ENCODE measurements around the gene MYH11.
"Not testable (repeated sequence)": the region's sequence is repeated elsewhere in the genome, so short reads cannot be mapped to it uniquely, and the experiment has no call there.

The MYH11 gene

GRCh38 chr16:15803618-15804017 lies 53.2 kb downstream of the MYH11 start:
- no peak for TF ChIP-seq CTCF (conservative IDR thresholded peaks at IDR 0.05)
- no peak overlapping the region for H3K27ac ChIP-seq

GRCh38 chr16:15799851-15800495 lies 56.9 kb downstream of the MYH11 start:
- TF ChIP-seq CTCF (conservative IDR thresholded peaks at IDR 0.05): no peak
- no peak overlapping the region for H3K27ac ChIP-seq

- no peak for TF ChIP-seq CTCF (conservative IDR thresholded peaks at IDR 0.05)
- H3K27ac ChIP-seq: no peak overlapping the region
Observed at GRCh38 chr16:15798671-15799070, 58.2 kb downstream of the MYH11 start.

GRCh38 chr16:15796885-15797284 lies 59.9 kb downstream of the MYH11 start:
- TF ChIP-seq CTCF (conservative IDR thresholded peaks at IDR 0.05): no peak
- no peak overlapping the region for H3K27ac ChIP-seq

GRCh38 chr16:15795615-15796014 lies 61.2 kb downstream of the MYH11 start:
- H3K27ac ChIP-seq: no peak overlapping the region
- TF ChIP-seq CTCF (conservative IDR thresholded peaks at IDR 0.05): no peak

- no peak for TF ChIP-seq CTCF (conservative IDR thresholded peaks at IDR 0.05)
- no peak overlapping the region for H3K27ac ChIP-seq
Observed at GRCh38 chr16:15792563-15792971, 64.3 kb downstream of the MYH11 start.

GRCh38 chr16:15790458-15790857 lies 66.4 kb downstream of the MYH11 start:
- TF ChIP-seq CTCF (conservative IDR thresholded peaks at IDR 0.05): no peak
- no peak overlapping the region for H3K27ac ChIP-seq

- not testable (repeated sequence) for H3K27ac ChIP-seq
Observed at GRCh38 chr16:15789816-15790215, 67.0 kb downstream of the MYH11 start.
